GM18873 (cell line): Measurements from ENCODE around the gene TNK1.

Source experiments
- ATAC-seq: cut with Tn5 transposase; IDR thresholded peaks from one replicate; pipeline ENCODE4 v1.9.1; 2021; ENCODE audit warnings: mild to moderate bottlenecking, moderate library complexity, moderate number of reproducible peaks; ENCODE audit not compliant: unreplicated experiment, low FRiP score

TNK1 gene

GRCh38 chr17:7408252-7408727, 27.4 kb downstream of the TNK1 start:
- no peak for ATAC-seq

GRCh38 chr17:7408863-7409262, 28.0 kb downstream of the TNK1 start:
- ATAC-seq: no peak

- ATAC-seq: no peak
Measured at GRCh38 chr17:7409716-7410115, 28.8 kb downstream of the TNK1 start.

- no peak for ATAC-seq
Measured at GRCh38 chr17:7410634-7411426, 29.9 kb downstream of the TNK1 start.

- ATAC-seq: no peak
Measured at GRCh38 chr17:7411427-7411750, 30.5 kb downstream of the TNK1 start.

- ATAC-seq: no peak
Measured at GRCh38 chr17:7413346-7413985, 32.6 kb downstream of the TNK1 start.

GRCh38 chr17:7414837-7415236, 33.9 kb downstream of the TNK1 start:
- no peak for ATAC-seq

GRCh38 chr17:7415784-7416183, 34.9 kb downstream of the TNK1 start:
- ATAC-seq: no peak

GRCh38 chr17:7416323-7416722, 35.4 kb downstream of the TNK1 start:
- ATAC-seq: no peak

- no peak for ATAC-seq
Measured at GRCh38 chr17:7417056-7417655, 36.3 kb downstream of the TNK1 start.

- ATAC-seq: no peak
Measured at GRCh38 chr17:7418472-7419152, 37.7 kb downstream of the TNK1 start.

- ATAC-seq: no peak
Measured at GRCh38 chr17:7419819-7420610, 39.1 kb downstream of the TNK1 start, which contains the start of gene SPEM1. SPEM1 (plus strand) TSS chr17:7420324; CDS start chr17:7420385, 61 bp downstream.

- no peak for ATAC-seq
Measured at GRCh38 chr17:7421186-7421585, 40.3 kb downstream of the TNK1 start.

GRCh38 chr17:7423679-7424078, 42.8 kb downstream of the TNK1 start:
- ATAC-seq: no peak

- no peak for ATAC-seq
Measured at GRCh38 chr17:7425316-7425715, 44.4 kb downstream of the TNK1 start, which contains the start of gene SPEM2. SPEM2 (plus strand) TSS chr17:7425616; CDS start chr17:7425689, 73 bp downstream.

GRCh38 chr17:7425756-7426155, 44.9 kb downstream of the TNK1 start:
- no peak for ATAC-seq

- ATAC-seq: no peak
Measured at GRCh38 chr17:7426203-7426863, 45.4 kb downstream of the TNK1 start.

GRCh38 chr17:7426896-7427489, 46.1 kb downstream of the TNK1 start:
- ATAC-seq: no peak

GRCh38 chr17:7427549-7427948, 46.7 kb downstream of the TNK1 start:
- no peak for ATAC-seq
